GM18499 (cell line): Measurements from ENCODE around the gene SYPL1.

ENCODE experiments used
- ATAC-seq: cut with Tn5 transposase; IDR thresholded peaks from one replicate; pipeline ENCODE4 v1.9.1; 2021; ENCODE audit warnings: moderate number of reproducible peaks; ENCODE audit not compliant: insufficient read depth, unreplicated experiment

The SYPL1 gene

GRCh38 chr7:106069471-106070200 is 42.5 kb downstream of the SYPL1 start:
- ATAC-seq, result no peak

GRCh38 chr7:106068986-106069385 is 43.1 kb downstream of the SYPL1 start:
- ATAC-seq, result no peak

- no peak for ATAC-seq
Measured at GRCh38 chr7:106068538-106068961, 43.6 kb downstream of the SYPL1 start.

- no peak for ATAC-seq
Measured at GRCh38 chr7:106067678-106068077, 44.4 kb downstream of the SYPL1 start.

- no peak for ATAC-seq
Measured at GRCh38 chr7:106065575-106066500, 46.3 kb downstream of the SYPL1 start.

GRCh38 chr7:106064771-106065574 is 47.1 kb downstream of the SYPL1 start:
- no peak for ATAC-seq

GRCh38 chr7:106064316-106064715 is 47.8 kb downstream of the SYPL1 start:
- ATAC-seq, result no peak

GRCh38 chr7:106063692-106064091 is 48.4 kb downstream of the SYPL1 start:
- no peak for ATAC-seq

- ATAC-seq, result no peak
Measured at GRCh38 chr7:106063024-106063423, 49.1 kb downstream of the SYPL1 start.

- no peak for ATAC-seq
Measured at GRCh38 chr7:106062521-106062931, 49.6 kb downstream of the SYPL1 start.

GRCh38 chr7:106062006-106062405 is 50.1 kb downstream of the SYPL1 start:
- no peak for ATAC-seq

- ATAC-seq, result no peak
Measured at GRCh38 chr7:106061301-106061979, 50.7 kb downstream of the SYPL1 start.

- no peak for ATAC-seq
Measured at GRCh38 chr7:106060394-106060920, 51.7 kb downstream of the SYPL1 start.

- ATAC-seq, result no peak
Measured at GRCh38 chr7:106059556-106059955, 52.6 kb downstream of the SYPL1 start.

GRCh38 chr7:106058928-106059324 is 53.2 kb downstream of the SYPL1 start:
- no peak for ATAC-seq

GRCh38 chr7:106057962-106058927 is 53.9 kb downstream of the SYPL1 start:
- peak; percentile 51 for ATAC-seq

- ATAC-seq, result no peak
Measured at GRCh38 chr7:106057204-106057961, 54.7 kb downstream of the SYPL1 start.
